Dermis blood vessel endothelial cell (primary cell): ENCODE results near the gene ORC3. TPM values are rescaled to one million over a fixed set of nuclear protein-coding genes. Genes with fewer than 3 reads are reported as not detected.
A peak's percentile ranks its signal among the peaks of the same experiment; 100 is the strongest.
"Not testable (repeated sequence)": the region's sequence is repeated elsewhere in the genome, so short reads cannot be mapped to it uniquely, and the experiment has no call there.

ENCODE experiments used
- DNase-seq: peaks from one replicate; pipeline ENCODE4 v3.0.0; 2010
- total RNA-seq: library from RNA; depleted of rRNA; stranded (reverse); fragments of >200 nt; gene quantifications from 2 replicates; pipeline ENCODE4 v1.2.3, GENCODE V29; 2014

The ORC3 gene
- total RNA-seq, 1 donor from 2014 or later: 12.9 TPM

DNA sequence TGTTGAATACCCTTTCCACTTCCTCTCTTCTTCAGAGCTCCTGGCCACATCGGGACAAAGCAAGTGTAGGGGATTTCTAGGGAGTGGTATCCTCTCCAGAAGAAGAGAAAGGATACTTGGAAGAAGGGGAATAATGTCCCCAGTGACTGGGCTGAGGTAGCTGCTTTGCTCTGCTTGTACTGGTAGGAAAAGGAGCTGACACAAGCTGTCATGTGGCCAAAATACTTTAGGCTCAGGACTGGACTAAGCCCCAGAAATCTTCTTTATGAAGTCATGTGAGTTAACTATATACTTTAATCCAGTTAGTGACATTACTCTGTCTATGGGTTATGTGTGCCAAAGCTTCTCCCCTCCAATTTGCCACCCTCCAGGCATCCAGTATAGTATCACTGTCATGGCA is 71.6 kb downstream of the ORC3 start:
- DNase-seq: no peak

- no peak for DNase-seq
Observed at GRCh38 chr6:87663434-87663833, 73.5 kb downstream of the ORC3 start.

DNA sequence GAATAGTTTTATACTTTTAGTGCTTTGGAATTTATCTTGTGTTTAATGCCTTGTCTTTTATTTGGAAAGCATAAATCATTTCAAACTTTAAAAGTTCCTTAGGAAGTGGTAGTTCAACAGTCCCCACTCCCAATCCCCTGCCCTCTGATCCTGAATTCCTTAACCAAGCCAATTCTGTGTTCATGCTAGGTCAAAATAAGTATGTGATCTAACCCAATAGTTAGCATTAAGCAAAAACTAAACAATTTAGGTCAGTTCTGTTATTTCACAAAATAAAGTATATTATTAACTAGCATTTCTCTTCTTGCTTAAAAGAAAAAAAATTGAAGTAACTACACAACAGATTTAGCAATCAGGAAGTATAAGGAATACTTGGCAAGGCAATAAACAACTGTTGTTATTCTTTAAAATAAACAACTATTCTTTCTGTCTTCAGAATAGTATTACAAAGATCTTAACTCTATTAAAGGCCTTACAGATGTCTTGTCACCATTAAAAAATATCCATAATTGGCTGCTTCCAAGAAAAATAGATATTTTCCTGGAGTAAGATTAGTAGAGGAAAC is 75.1 kb downstream of the ORC3 start:
- DNase-seq: no peak

DNA sequence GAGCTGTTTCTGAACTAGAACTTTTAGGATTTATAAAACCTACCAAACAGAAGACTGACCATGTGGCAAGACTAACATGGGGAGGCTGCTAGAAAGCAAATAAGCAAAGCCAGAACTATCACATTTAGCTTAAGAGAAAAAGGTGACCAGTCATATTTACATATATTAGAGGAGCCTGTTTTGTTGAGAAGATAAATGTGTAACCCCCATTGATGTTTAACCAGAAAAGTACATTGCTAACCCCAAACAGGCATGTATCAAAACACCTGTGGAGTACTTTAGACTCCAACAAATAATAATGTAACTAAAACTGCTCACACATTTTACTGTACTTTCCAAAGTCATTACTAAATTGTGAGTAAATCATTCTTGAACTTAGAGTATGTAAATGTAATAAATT is 77.1 kb downstream of the ORC3 start:
- no peak for DNase-seq

DNA sequence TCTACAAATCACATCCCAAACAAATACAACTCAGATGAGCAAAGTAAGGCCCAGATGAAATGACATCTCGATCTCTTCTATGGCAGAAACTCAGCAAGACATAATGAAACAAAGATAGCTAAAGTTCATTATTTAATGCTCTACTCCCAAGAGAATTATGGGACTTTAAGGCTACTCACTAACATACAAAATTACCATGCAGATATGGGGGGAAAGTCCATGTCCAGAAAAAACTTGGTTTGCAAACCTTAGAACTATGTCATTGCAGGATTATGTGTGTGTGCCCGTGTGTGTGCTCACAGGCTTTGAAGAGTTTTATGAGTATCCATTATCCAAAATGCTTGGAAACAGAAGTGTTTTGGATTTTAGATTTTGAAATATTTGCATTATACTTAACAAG is 78.1 kb downstream of the ORC3 start:
- DNase-seq: no peak

DNA sequence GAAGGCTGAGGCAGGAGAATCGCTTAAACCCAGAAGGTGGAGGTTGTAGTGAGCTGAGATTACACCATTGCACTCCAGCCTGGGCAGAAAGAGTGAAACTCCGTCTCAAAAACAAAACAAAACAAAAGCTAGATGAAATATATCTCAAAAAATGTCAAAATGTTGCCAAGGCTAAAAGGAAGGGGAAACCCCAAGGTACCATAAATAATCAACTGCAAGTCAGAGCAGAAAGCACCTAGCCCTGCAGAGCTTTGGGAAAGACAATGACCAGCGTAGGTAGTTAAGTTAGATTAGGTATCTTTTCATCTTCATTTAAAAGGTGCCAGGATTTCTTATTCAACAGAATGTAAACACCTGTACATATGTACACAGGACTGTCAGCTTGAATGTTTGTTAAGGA is 79.1 kb downstream of the ORC3 start:
- DNase-seq: no peak

DNA sequence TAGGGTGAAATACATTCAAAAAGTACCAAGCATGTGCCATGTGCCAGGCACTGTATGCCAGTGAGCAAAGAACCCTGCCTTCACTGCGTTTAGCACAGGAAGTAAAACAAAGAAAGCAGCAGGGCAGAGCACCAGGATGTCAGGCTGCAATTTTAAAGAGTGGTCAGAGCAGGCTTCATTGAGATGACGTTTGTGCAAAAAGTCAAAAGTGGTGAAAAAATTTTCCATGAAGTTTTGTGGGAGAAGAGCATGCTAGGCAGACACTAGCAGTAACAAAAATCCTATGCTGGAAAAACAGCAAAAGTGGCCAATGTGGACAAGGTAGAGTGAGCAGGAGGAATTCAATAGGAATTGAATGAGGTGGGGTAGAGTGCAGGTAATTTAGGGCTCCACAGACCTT is 80.8 kb downstream of the ORC3 start:
- DNase-seq: peak; percentile 19

- DNase-seq: no peak
Observed at GRCh38 chr6:87671555-87672029, 81.7 kb downstream of the ORC3 start.

GRCh38 chr6:87672641-87673040 is 82.7 kb downstream of the ORC3 start:
- DNase-seq: no peak

DNA sequence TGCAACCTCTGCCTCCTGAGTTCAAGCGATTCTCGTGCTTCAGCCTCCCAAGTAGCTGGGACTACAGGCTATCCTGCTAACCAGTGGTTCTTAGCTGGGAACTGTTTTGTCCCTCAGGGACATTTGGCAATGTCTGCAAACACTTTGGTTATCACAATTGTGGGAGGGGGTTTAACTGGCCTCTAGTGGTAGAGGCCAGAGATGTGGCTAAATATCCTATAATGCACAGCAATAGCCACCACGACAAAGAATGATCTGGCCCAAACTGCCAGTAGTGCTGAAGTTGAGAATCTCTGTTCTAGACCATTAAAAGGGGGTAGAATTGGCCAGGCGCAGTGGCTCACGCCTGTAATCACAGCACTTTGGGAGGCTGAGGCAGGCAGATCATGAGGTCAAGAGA is 83.3 kb downstream of the ORC3 start:
- DNase-seq: no peak

DNA sequence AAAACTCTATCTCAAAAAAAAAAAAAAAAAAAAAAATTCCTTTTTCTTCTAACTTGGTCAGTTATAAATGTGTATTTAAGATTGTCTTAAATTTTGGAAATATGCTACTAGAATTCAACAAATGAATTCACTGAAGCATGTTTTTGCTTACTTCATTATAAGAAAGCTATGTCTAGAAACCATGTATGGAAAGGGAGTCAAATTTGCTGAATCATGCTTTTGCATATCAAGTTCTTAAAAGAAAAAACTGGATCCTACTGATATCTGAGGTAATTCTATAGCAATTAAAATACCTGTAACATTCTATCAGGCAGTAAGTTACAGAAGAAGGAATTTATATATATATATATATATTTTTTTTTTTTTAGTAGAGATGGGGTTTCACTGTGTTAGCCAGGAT is 84.4 kb downstream of the ORC3 start:
- DNase-seq: no peak

GRCh38 chr6:87675004-87675681 is 85.2 kb downstream of the ORC3 start:
- no peak for DNase-seq

- no peak for DNase-seq
Observed at GRCh38 chr6:87682310-87682709, 92.4 kb downstream of the ORC3 start.

GRCh38 chr6:87683890-87684289 is 94.0 kb downstream of the ORC3 start:
- no peak for DNase-seq

GRCh38 chr6:87684895-87685654 is 95.1 kb downstream of the ORC3 start:
- no peak for DNase-seq

DNA sequence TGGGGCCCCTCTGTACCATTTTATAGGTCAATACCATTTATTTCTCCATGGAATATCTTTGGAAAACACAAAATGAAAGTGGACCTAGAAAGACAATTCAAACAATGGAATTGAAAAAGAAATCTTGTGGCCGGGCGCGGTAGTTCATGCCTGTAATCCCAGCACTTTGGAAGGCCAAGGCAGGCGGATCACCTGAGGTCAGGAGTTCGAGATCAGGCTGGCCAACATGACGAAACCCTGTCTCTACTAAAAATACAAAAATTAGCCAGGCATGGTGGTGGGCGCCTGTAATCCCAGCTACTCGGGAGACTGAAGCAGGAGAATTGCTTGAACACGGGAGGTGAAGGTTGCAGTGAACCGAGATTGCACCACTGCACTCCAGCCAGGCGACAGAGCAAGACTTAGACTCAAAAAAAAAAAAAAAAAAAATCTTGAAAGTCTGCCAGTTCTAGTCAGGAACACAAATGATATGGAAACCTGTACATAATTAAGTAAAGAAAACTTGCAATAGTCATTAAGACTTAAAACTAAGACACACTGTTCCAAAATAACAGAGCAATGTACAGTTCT is 96.8 kb downstream of the ORC3 start:
- DNase-seq: not testable (repeated sequence)

GRCh38 chr6:87687296-87687695 is 97.4 kb downstream of the ORC3 start:
- no peak for DNase-seq

DNA sequence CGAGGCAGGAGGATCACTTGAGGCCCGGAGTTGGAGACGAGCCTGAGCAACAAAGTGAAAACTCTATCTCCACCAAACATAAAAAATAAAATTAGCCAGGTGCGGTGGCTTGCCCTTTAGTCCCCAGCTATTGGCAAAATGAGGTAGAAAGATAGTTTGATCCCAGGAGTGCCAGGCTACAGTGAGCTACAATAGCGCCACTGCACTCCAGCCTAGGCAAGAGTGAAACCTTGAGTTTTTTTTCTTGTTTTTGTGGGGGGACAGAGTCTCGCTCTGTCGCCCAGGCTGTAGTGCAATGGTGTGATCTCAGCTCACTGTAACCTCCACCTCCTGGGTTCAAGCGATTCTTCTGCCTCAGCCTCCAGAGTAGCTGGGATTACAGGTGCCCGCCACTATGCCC is 98.0 kb downstream of the ORC3 start:
- DNase-seq: not testable (repeated sequence)

- DNase-seq: no peak
Observed at GRCh38 chr6:87690441-87690840, 100.5 kb downstream of the ORC3 start.

DNA sequence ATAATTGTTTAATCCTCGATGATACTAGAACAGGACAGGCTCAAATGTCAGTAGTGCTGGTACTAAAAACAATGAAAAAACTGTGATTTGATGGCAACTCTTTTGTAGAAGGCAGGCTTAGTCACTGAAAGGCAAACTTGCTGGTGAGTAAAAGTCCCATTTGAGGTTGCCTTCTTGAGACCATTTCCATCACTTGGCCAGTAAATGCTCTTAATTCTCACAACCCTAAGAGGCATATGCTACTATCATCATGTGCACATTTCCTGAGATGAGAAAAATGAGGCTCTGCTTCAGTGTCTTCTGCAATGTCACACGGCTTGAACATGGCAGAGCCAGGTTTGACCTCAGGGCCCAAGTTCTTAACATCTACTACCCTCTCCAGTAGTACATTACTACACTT is 102.2 kb downstream of the ORC3 start:
- DNase-seq: no peak

DNA sequence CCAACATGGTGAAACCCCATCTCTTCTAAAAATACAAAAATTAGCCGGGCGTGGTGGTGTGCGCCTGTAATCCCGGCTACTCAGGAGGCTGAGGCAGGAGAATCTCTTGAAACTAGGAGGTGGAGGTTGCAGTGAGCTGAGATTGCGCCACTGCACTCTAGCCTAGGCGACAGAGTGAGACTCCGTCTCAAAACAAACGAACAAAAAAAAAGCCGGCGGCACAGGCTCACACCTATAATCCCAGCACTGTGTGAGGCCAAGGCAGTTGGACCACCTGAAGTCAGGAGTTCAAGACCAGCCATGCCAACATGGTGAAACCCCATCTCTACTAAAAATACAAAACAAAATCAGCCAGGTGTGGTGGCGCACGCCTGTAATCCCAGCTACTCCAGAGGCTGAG is 106.9 kb downstream of the ORC3 start:
- not testable (repeated sequence) for DNase-seq

DNA sequence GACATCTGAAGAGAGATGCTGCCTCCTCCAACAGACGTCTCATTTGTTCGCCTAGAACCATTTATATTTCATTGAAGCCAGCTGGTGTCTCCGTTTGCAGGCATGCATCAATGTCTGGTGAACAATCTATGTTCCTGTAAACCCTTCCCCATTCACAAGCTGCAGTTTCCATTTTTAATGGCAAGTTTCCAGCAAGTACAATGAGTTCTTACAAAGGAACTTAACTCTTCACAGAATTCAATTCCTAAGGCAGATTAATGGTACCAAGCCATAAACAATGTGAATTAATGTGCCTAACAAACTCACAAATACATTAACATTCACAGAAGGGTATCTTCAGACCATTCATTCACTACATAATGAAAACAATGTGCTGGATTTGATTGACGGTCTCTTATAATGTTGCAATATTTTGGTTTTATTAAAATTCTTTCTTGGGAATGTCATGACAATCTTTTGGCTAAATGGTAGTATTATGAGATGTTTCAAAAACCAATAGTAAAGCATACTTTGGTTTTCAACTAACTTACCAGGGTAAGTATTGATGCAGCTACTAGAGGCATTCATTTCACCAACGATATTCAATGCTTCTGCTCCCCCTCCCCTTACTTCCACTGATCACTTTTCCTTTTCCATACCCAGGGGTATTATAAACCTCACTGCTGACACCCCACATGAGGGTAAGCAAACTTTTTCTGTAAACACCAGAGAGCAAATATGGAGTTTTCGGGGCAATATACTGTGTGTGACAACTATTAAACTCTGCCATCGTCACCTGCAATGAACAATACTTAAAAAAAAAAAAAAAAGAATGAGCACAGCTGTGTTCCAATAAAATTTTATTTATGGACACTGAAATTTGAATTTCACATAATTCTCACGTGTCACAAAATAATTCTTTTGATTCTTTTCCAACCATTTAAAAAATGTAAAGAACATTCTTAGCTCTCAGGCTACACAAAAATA is 107.9 kb downstream of the ORC3 start:
- DNase-seq: peak; percentile 89
